NT2/D1 (cell line): ENCODE data around the gene HS3ST1.

ENCODE experiments used
- SUZ12 ChIP-seq: IDR thresholded peaks from 2 replicates; pipeline ENCODE4 v1.6.1; 2011; ENCODE audit not compliant: insufficient read length, insufficient read depth; ENCODE audit errors: extremely low read depth
- YY1 ChIP-seq: IDR thresholded peaks from 2 replicates; pipeline ENCODE4 v1.6.1; 2011; ENCODE audit not compliant: insufficient read length, insufficient read depth
- ZNF274 ChIP-seq: IDR thresholded peaks from 2 replicates; pipeline ENCODE4 v1.6.1; 2011; ENCODE audit warnings: mild to moderate bottlenecking, low read depth, low read length

DNA sequence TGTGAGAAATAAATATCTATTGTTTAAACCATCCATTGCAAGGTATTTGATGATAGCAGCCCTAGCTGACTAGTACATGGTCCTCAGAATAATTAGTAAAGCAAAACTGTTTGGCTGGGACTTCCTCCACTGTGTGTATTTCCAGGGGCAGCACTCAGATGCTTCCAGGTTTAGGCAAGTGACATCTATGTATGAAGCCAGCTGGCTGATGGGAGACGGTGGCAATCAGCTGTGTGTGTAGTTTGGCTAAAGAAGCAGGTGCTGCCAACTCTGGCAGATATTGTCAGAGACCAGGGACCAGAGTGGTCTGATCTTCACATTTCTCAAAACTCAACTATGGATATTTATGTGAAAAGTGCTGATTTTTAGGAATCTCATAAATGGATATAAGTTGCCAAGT, 19.1 kb downstream of the HS3ST1 start:
- TF ChIP-seq YY1 (no peak), ZNF274 (no peak), SUZ12 (no peak)
